Epithelial cell of proximal tubule (primary cell): ENCODE data around the gene C2CD2. TPM values are rescaled to one million over a fixed set of nuclear protein-coding genes. Genes with fewer than 3 reads are reported as not detected.

Experiments
- DNase-seq: peaks from one replicate; pipeline ENCODE4 v3.0.0-alpha.2; 2011; ENCODE audit warnings: low read depth
- H3K4me3 ChIP-seq: 2 replicates; pipeline ENCODE4 v1.5.1; 2011; ENCODE audit warnings: low read depth, mild to moderate bottlenecking, low read length
- CTCF ChIP-seq: conservative IDR thresholded peaks from 2 replicates; pipeline ENCODE4 v1.5.1; 2012; ENCODE audit warnings: low read depth, mild to moderate bottlenecking, low read length
- total RNA-seq: library from RNA; depleted of rRNA; stranded (reverse); fragments of >200 nt; gene quantifications from 2 replicates; pipeline ENCODE4 v1.2.3, GENCODE V29; 2015

C2CD2 gene
- total RNA-seq, 1 donor from 2014 or later: 7.1 TPM

GRCh38 chr21:41890355-41890754 is 63.5 kb downstream of the C2CD2 start:
- no peak overlapping the region for H3K4me3 ChIP-seq
- no peak for TF ChIP-seq CTCF
- DNase-seq: no peak

DNA sequence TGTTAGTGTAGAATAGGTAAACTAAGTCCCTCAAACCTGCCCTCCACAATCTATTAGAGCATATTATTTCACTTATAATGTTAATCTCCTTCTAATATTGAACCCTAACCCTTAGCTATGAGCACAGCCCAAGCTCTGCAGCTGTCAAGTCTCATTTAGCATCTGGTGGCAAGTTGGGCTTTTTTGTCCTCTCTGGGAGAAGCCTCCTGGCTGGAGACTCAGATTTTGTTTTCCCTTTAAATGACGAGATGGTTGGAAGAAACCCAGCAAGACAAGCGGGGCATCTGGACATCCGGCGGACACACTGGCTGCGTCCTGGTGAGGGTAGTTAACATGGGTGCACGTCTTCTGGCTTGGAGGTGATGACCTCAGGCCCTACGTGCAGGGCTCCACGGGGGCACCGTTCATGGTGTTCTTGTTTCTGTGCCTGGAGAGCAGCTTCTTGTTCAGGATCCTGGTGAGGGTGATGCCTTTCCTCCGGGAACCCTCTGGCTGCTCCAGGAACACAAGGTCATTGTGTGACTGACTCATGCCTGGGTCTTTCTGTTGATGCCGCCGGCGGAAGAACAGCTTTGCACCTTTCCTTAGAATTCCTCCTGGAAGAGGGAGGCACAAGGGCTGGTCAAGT is 65.0 kb downstream of the C2CD2 start:
- TF ChIP-seq CTCF: no peak
- no peak overlapping the region for H3K4me3 ChIP-seq
- no peak for DNase-seq

DNA sequence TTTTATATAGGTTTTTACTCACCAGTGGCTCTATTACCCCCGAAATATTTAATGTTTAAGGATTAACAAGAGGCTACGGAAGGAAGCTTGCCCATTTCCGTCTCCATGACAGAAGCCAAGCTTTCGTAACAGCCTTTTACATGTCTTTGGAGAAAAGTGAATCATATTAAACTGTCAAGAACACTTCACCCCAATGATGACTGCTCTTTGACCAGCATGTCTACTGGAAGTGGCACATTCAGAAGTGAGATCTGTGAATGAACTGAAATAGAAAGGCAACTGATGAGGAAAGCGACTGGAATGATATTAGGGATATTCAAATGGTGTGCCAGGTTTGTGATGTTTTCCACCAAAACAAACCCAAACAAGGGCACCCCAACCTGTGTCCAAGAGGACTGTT is 66.2 kb downstream of the C2CD2 start:
- no peak overlapping the region for H3K4me3 ChIP-seq
- no peak for TF ChIP-seq CTCF
- no peak for DNase-seq

DNA sequence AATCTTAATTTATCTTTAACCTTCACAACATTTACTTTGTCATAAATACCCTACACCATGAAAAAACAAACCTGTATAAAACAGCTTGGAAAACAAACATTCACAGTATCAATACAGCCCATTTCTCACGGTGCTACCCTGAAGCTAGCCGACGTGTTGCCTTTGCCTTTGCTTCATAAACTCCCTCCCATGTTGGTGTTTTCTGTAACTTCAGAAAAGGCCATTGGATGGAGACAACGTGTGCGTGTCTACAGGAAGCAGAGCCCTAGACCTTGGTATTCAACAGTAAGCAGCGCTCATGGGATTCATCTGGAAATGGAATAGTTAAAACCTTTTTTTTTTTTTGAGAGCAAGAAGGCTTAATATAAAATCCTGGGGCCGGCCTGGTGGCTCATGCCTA is 67.5 kb downstream of the C2CD2 start:
- TF ChIP-seq CTCF: no peak
- no peak overlapping the region for H3K4me3 ChIP-seq
- DNase-seq: no peak

GRCh38 chr21:41885341-41886024 is 68.3 kb downstream of the C2CD2 start:
- no peak overlapping the region for H3K4me3 ChIP-seq
- TF ChIP-seq CTCF: no peak
- DNase-seq: no peak

GRCh38 chr21:41884501-41885030 is 69.3 kb downstream of the C2CD2 start:
- TF ChIP-seq CTCF: no peak
- DNase-seq: no peak
- no peak overlapping the region for H3K4me3 ChIP-seq
